LNCaP clone FGC (cell line): ENCODE results near the gene B3GAT3.

ENCODE experiments used
- DNase-seq: peaks from one replicate; pipeline ENCODE4 v3.0.0-alpha.2; 2011; ENCODE audit warnings: low read depth
- H3K4me3 ChIP-seq: 2 replicates; pipeline ENCODE4 v1.5.1; 2011; ENCODE audit warnings: mild to moderate bottlenecking, low read depth, low read length, control low read depth
- CTCF ChIP-seq: IDR thresholded peaks from 2 replicates; pipeline ENCODE4 v1.5.1; 2012; ENCODE audit warnings: mild to moderate bottlenecking; ENCODE audit not compliant: control insufficient read depth, insufficient read depth; ENCODE audit errors: extremely low read depth

B3GAT3 gene

DNA sequence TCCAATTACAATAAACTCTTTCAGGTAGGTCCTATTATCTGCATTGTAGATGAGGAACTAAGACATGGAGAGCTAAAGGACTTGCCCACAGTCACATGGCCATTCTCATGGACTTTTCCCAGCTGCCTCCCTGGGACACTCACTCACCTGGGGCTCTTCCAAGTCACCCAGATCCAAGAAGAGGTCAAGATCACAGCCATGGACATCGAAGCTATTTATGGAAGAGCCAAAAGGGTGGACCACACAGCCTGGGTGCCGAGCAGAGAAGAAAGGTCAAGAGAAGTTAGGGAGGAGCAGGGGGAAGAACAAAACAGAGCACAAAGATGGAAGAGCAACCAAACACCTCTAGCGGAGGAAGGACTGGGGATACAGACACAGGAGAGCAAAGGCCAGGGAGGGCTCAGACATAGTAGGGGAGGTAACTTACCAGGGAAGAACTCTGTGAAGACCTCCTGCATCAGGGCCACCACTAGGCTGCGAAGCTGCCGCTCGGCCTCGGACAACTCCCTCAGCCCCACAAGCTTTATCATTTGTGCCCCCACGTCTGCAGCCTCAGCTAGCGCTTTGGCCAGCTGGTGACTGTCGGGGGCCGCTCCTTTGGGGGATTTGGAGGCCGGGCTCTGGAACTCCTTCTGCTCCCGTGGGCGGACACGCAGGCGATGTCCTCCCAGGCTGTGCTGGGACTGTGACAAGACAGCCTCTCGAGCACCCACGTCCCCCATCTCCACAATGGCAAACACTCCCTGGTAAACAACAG, 40.6 kb downstream of the B3GAT3 start:
- TF ChIP-seq CTCF: no peak
- no peak for DNase-seq
- no peak overlapping the region for H3K4me3 ChIP-seq

DNA sequence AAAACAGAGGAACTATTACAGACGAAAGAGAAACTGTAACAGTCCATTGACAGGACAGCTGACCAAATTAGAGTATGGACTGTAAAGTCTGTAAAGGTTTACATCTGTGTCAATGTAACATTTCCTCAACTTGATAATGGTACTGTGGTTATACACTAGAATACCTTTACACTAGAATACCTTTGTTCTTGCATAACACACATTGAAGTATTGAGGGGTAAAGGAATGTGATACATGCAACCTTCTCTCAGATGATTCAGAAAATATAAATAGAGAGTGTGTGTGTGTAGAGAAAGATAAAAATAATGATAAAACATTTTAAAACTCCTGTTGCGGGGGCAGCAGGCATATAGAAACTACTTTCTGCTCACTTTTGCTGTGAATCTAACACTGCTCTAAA, 42.5 kb downstream of the B3GAT3 start:
- no peak for TF ChIP-seq CTCF
- no peak overlapping the region for H3K4me3 ChIP-seq
- no peak for DNase-seq

GRCh38 chr11:62578541-62578940, 43.2 kb downstream of the B3GAT3 start:
- TF ChIP-seq CTCF: no peak
- H3K4me3 ChIP-seq: no peak overlapping the region
- no peak for DNase-seq

- DNase-seq: no peak
- H3K4me3 ChIP-seq: no peak overlapping the region
- no peak for TF ChIP-seq CTCF
Observed at GRCh38 chr11:62577046-62577714, 44.6 kb downstream of the B3GAT3 start.

GRCh38 chr11:62575837-62576236, 45.9 kb downstream of the B3GAT3 start:
- DNase-seq: no peak
- H3K4me3 ChIP-seq: no peak overlapping the region
- TF ChIP-seq CTCF: no peak

DNA sequence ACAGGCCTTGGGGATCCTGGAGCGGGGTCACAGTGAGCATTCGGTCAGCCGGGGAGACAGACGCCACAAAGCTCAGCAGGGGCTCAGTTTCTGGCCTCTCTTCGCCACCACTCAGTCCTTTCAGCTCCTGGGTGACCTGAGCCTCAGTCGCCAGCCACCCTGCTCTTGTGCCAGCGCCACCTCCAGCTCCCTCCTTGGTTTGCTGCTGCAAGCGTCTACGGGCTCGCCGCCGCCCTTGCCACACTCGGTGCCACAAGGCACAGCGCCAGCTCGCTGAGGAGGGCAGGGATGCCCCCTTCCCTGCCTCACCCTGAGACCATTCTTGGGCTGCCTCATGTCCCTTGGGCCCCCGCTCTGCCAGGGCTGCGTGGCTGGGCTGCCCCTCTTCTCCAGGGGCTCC, 46.6 kb downstream of the B3GAT3 start:
- no peak for TF ChIP-seq CTCF
- no peak for DNase-seq
- H3K4me3 ChIP-seq: peak overlapping the region; percentile 82
